ENCODE measurements around the gene CLDN22.

CLDN22 gene

GRCh38 chr4:183284258-183284785, 35.8 kb downstream of the CLDN22 start (continued):
- TF ChIP-seq ZNF280C (tag by site-specific recombination; IDR thresholded peaks at IDR 0.05) = no peak
- no peak for TF ChIP-seq ZNF555 (tag by site-specific recombination; conservative IDR thresholded peaks at IDR 0.05)
- TF ChIP-seq ZNF23 (tag by site-specific recombination; IDR thresholded peaks at IDR 0.05; ENCODE audit: borderline replicate concordance) = no peak
- no peak for TF ChIP-seq ZNF175 (tag by site-specific recombination; IDR thresholded peaks at IDR 0.05)

GRCh38 chr4:183276106-183276505, 44.0 kb downstream of the CLDN22 start:
- TF ChIP-seq ZNF658 (tag by site-specific recombination; IDR thresholded peaks at IDR 0.05) (no peak), ZSCAN23 (tag by site-specific recombination; IDR thresholded peaks at IDR 0.05) (no peak), ELK4 (IDR thresholded peaks at IDR 0.05; ENCODE audit: borderline replicate concordance, low read depth, low read length) (no peak), GLI4 (tag by site-specific recombination; IDR thresholded peaks at IDR 0.05) (no peak), ZBTB21 (tag by site-specific recombination; IDR thresholded peaks at IDR 0.05) (no peak), PRDM1 (tag by site-specific recombination; IDR thresholded peaks at IDR 0.05) (no peak), KLF17 (tag by site-specific recombination; IDR thresholded peaks at IDR 0.05) (no peak)
- H3K36me3 ChIP-seq (ENCODE audit: control insufficient read depth in 2 of 2, insufficient read depth in 1 of 2, low read length in 2 of 2) = peaks cover 3 to 40% of the 10 kb centered on the region in 2 experiments; a peak in 2 of 3 replicates

GRCh38 chr4:183272384-183272783, 47.7 kb downstream of the CLDN22 start:
- ChIA-PET CTCF (interaction anchor here (4.7 kb wide), 1 partner anchor 10 kb away, joined by 19 read pairs; no protein-coding TSS in a partner anchor), POLR2A (no interaction called here)
- TF ChIP-seq PRDM2 (tag by site-specific recombination; IDR thresholded peaks at IDR 0.05; ENCODE audit: borderline replicate concordance) (no peak), ZNF664 (tag by site-specific recombination; IDR thresholded peaks at IDR 0.05) (no peak), SCRT2 (tag by site-specific recombination; IDR thresholded peaks at IDR 0.05) (no peak), ZNF658 (tag by site-specific recombination; IDR thresholded peaks at IDR 0.05) (no peak)
- Histone ChIP-seq H3K27ac (ENCODE audit: extremely low read depth, low read depth, low read length) (no peak overlapping the region), H3K4me1 (ENCODE audit: control insufficient read depth, insufficient read depth, low read length) (no peaks in the 10 kb centered on the region), H3K9me3 (ENCODE audit: control insufficient read depth, insufficient read depth, low read depth, low read length) (no peaks in the 10 kb centered on the region), H3K36me3 (ENCODE audit: control insufficient read depth in 2 of 2, insufficient read depth in 1 of 2, low read length in 2 of 2) (peaks cover 3 to 48% of the 10 kb centered on the region in 2 experiments; a peak in 2 of 3 replicates), H3K4me3 (ENCODE audit: low read depth, low read length) (no peak overlapping the region)

More at GRCh38 chr4:183276106-183276505, 44.0 kb downstream of the CLDN22 start:
- no peaks in the 10 kb centered on the region for H3K4me1 ChIP-seq (ENCODE audit: control insufficient read depth, insufficient read depth, low read length)
- CTCF ChIA-PET = no interaction called here
- POLR2A ChIA-PET = no interaction called here
- no peaks in the 10 kb centered on the region for H3K9me3 ChIP-seq (ENCODE audit: control insufficient read depth, insufficient read depth, low read depth, low read length)
- no peak overlapping the region for H3K4me3 ChIP-seq (ENCODE audit: low read depth, low read length)
- no peak overlapping the region for H3K27ac ChIP-seq (ENCODE audit: extremely low read depth, low read depth, low read length)
